HG03378 (cell line): ENCODE data around the gene PPP1R36.
"Not testable (repeated sequence)": the region's sequence is repeated elsewhere in the genome, so short reads cannot be mapped to it uniquely, and the experiment has no call there.

Experiments used
- ATAC-seq: cut with Tn5 transposase; IDR thresholded peaks from one replicate; pipeline ENCODE4 v1.9.1; 2021; ENCODE audit warnings: mild to moderate bottlenecking, moderate library complexity; ENCODE audit not compliant: unreplicated experiment

Gene PPP1R36

DNA sequence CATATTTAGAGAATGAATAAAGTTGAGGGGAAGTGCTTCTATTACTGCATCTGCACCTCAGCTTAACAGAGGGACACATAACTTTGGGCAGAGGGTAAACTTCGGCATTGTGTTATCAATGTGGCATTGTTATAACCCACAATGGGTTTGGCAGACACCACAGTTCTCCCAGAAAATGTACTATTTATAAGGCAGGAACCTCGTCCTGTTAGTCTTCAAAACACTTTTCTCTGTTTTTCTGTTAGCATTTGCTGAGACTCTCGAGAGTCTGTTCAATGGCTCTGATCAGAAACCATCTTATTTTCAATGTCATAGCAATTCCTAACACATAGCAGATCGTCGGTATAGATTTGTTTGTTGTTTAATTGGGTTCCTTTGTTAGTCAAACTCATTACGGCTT is 13.9 kb downstream of the PPP1R36 start:
- no peak for ATAC-seq

DNA sequence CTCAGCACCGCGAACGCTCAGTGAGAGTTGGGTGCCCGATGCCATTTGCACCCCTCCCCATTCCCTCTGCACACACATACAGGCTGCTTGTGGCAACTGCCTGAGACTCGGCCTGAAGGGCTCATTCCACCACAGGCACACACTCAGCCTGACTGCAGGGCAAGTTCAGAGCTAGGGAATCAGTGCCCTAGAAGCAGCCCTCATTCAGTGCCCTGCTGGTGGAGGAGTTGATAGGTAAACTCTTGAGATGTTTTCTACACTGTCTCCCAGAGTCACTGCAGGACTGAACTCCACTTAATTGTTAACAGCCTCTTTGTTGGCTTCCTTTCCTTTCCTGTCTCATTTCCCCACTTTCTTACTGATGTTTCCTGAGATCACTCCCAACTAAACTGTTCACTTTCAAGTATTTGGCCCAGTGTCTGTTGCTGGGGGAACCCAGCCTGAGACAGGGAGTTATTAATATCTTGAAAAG is 16.9 kb downstream of the PPP1R36 start:
- ATAC-seq, result no peak

DNA sequence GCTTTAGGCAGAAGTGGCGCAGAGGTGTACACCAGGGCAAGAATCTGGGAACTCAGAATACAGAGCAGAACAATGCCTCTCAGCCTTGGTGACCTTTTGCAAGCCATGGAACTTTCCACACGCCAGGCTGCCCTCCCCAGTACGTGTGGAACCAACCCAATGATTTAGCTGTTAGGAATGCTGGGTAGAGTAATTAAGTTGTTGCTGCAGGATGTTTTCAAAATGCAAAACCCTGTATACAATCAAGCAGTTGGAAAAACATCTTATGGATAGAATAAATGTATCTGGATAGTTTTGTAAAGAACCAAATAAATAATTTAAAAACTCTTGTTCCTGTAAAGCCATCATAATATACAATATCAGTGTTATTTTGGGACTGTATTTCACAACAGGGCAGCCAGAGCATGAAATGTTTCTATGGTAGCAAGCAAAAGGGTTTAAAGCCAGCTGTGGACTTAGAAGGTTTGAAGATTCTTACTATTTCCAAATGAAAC is 19.4 kb downstream of the PPP1R36 start:
- no peak for ATAC-seq

DNA sequence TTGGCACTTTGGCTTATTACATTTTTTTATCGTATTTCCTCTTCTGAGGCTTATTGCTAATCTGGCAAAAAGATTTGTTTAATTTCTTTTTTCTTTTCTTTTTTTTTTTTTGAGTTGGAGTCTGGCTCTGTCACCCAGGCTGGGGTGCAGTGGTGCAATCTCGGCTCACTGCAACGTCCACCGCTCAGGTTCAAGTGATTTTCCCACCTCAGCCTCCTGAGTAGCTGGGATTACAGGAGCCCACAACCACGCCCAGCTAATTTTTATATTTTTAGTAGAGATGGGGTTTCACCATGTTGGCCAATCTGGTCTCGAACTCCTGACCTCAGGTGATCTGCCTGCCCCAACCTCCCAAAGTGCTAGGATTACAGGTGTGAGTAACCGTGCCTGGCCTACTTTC is 19.9 kb downstream of the PPP1R36 start:
- not testable (repeated sequence) for ATAC-seq

DNA sequence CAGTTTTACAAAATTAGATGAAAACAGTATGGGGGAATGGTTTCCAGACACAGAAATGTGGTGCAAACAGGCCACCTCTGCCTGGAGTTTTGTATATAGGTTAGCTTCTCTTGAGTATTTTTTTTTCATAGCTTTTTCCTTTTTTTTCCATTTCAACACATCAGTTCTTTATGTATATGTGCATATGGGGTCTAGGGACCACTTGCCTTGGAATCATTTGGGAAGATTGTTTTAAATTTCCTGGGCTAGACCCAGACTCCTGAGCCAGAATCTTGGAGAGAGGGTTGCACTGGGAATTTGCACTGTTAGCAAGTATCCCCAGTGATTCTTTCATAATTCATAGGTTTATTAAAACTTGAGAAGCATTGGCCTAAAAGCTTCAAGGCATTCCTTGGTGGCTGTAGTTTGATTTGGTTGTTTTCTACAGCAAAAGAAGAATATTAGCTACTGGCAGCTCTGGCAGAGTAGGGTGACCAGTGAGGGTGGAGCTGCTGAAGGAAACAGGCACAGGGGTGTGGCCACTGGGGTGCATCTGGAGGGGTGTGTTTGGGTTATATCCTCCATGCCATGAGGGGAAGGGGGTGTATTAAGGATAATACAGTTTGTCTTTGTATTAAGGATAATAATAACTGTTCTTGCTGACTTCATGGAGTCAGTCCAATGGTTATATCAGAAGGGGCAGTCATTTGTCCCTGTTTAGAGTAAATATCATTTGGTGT is 22.8 kb downstream of the PPP1R36 start:
- no peak for ATAC-seq

DNA sequence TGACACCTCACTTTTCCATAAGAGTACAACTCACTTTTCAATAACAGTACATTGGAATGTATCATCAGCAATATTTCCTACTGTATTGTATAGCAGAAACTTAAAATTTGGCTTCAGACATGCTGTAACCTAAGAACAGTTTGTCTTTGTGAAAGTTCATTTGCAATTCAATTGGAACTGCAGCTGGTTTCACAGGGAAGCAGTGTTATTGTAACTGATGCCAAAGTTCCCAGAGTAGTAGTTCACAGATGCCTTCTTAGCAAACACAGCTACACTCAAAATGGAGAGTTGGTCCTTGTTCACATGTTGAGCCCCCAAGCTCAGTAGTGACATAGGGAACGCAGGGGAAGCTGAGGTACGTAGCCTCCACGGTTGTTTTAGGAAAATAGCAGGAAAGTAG is 23.3 kb downstream of the PPP1R36 start:
- ATAC-seq, result no peak

DNA sequence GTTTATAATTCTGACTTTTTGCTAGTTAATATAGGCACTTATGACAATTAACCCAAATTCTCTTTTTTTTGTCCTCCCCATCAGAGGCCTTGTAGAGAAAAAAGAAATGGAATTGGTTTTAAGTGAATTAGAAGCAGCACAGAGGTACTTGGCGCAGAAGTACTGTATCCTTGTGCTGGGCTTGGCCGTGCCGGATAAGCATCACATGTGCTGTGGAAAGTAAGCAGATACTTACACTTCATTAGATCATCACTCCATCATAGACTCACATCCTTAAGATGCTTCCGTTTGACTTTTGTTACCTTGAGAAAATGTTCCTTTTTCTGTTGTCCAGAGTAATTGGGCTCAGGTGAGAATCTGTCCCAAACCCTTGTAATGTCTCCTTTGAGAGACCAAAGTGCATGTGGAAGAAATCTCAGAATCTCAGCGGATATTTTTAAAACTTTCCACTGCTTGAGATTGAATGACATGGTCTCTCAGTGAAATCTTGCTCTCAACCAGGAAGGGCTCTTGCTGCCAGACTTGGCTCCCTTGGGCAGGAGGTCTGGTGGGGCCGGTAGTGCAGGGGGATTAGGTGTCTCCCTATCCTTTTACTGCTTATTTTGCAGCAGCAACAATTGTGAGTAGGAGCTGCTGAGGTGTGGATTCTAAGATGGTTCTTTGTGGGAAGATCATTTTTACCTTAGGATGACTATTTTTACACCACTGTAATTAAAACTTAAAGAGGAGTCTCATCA is 24.8 kb downstream of the PPP1R36 start:
- ATAC-seq, result no peak

DNA sequence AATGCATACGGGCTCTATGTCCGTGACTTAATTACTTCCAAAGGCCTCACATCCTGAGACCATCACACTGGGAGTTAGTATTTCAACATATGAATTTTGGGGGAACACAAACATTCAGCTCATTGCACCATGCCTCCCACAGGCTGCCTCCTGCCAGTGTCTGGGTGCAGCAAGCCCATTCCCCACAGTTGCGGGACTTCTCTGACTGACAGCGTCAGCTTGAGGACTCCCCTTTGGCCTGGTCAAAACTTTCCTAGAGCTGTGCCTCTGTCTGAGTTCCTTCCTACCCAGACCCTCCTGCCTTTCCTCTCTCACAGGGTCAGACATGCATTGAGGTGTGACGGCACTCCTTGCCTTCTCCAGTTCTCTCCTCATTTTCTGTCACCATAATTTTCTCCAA is 27.4 kb downstream of the PPP1R36 start:
- ATAC-seq, result no peak

DNA sequence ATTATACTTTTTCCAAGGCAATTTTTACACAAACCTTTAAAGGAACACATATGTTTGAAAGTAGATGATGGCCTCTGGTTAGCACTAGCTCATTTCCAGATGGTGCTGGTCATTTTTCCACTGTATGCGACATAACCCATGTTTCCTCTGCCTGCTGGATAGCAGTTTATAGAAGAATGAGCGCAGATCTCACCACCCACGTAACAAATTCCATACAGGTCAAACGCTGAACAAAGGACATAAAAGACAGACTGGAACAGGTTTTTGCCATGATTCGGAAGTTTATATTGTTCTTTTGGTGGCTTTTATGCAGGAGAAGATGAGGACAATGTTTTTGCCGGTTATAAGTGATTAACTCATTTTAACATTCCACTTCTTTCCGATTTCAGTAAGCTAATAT is 30.7 kb downstream of the PPP1R36 start:
- ATAC-seq, result no peak

DNA sequence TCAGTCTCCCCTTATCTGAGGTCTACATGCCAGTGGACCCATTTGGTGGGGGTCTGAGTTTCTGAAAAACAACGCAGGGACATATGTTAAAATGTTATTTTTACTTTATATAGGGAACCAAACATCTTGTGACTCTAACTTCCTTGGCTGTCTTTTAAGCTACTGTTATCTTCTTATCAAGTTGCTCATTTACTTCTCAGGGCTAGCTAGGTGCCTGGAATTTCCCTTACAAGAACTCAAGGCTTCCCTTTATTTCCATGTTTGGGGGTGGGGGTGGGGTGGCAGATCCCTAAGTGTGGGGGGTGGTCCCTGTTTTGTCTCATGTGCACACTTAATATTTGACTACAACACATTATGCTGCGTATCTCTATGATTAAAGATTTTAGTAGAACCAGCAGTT is 31.6 kb downstream of the PPP1R36 start:
- no peak for ATAC-seq

DNA sequence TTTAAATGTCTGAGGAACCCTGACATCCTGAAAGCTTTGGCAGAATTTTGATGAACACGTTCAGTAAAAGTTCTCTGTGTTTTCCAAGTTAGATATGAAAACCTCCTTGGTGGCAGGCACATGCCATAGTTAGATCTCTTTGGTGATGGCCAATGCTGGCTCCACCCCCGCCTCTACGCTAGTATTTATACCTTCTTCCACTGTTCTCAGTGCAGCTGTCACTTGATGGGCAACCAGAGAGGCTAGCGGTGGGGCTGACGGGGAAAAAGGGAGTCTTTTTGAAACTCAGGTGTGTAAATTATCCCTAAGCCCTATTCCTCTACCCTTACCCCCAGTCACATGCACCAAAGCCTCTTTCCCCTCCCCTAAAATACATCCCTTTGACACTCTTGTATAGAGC is 32.1 kb downstream of the PPP1R36 start:
- no peak for ATAC-seq

DNA sequence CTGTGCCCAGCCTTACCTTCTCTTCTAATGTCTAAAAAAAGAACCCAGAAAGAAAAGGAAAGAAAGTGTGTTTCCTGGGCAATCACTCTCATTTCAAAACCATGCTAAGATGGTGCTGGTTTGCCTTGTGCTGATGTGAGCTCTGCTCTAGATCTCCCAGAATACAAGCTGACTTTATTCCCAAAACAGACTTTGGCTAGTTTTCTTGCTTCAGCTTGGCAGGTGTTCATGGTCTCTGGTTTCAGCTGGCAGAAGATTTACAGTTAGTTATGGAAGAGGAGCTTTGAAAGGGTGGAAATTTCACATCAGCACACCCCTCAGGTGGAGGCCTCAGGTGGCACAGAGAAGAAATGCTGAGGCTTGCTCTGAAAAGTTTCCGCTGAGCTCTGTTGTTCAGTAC is 34.4 kb downstream of the PPP1R36 start:
- no peak for ATAC-seq

DNA sequence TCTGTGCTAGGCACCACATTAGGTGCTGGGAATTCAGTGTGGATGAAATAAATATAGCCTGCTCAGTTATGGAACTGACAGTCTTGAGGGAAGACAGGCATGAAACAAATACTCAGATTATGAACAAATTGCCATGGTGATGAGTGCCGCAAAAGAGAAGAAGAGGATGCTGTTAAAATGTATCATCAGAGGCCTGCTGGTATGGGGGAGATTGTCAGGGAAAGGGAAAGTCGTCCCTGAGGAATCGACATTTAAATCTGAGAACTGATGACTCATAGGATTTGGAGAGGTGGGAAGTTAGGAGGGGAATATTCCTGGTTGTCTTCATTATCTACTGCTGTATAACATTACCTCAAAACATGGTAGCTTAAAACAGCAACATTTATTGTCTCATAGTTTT is 42.0 kb downstream of the PPP1R36 start:
- no peak for ATAC-seq

DNA sequence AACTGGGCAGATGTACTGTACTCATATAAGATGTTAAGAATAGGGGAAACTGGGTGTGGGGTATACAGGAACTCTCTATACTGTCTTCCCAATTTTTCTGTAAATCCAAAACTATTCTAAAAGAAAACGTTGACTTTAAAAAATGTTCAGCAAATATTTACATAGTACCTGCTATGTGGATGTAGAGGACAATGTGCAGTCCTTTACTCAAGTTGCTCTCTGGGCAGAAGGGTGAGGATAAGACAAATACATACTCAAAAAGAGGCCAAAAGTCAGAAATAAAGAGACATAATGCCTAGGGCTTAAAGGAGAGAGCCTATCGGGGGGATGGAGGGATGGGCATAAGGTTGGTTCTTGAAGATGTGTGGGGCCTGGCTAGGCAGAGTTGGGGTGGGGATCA is 44.7 kb downstream of the PPP1R36 start:
- no peak for ATAC-seq

DNA sequence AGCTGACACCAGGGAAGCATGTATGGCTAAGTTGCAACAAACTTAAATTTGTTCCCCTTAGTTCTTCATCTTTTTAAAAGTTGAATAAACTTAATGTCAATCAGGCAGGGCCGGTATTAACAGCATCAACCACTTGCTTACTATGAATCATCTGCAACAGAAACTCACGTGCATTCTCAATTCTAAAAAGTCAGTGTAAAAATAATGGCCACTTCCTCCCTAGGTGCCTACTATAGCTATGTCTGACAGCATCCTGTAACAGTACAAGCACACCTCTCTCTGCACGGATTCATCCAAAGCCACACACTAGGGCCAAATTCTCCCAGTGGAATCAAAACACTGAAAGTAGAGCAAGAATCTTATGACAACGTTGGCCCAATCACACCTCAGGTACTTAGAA is 48.6 kb downstream of the PPP1R36 start:
- ATAC-seq, result no peak

DNA sequence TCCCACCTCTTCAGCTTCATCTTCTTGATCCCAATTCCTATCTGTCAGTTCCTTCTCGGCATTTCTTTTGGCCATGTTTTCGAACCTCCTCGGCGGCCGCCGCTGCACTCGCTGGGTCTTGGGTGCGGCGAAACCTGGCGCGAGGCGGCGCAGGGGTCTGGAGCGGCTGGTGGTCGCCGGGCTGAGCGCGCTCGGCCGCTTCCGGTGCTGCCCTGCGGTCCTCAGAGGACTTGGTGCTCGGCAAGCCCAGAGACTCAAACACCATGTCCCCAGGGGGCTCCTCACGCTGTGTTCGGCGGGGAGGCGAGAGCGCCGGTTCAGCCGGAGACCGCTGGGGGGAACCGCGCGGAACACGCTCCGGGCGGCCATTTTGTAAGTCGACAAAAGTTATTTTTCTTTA is 51.8 kb downstream of the PPP1R36 start:
- ATAC-seq, result no peak

DNA sequence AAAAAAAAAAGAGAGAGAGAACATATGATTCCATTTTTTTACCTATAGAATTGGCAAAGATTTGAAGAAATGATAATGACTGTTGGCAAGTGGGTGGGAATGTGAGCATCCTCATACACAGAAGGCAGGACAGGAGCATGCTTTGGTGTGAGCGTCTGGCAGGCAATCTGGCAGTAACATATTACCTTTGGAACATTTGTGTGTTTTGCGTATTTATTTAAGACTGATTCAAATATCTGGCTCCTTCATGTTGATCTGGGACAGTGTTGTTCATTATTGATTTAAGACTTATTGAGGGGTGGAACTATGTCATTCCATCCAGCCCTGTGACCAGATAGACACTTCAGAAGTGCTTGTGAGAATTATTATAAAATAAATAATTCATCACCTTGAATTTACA is 53.1 kb downstream of the PPP1R36 start:
- no peak for ATAC-seq

DNA sequence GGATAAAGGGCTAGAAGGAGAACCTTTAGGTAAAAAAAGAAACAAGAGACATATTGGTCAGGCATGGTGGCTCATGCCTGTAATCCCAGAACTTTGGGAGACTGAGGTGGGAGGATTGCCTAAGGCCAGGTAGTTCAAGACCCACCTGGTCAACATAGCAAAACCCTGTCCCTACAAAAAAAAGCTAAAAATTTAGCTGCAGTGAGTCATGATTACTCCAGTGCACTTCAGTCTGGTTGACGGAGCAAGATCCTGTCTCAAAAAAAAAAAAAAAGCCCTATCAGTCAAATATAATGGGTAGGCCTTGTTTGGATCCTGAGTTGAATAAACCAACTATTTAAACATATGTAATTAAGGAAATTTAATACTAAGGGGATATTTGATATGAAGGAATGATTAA is 54.2 kb downstream of the PPP1R36 start:
- ATAC-seq, result no peak

DNA sequence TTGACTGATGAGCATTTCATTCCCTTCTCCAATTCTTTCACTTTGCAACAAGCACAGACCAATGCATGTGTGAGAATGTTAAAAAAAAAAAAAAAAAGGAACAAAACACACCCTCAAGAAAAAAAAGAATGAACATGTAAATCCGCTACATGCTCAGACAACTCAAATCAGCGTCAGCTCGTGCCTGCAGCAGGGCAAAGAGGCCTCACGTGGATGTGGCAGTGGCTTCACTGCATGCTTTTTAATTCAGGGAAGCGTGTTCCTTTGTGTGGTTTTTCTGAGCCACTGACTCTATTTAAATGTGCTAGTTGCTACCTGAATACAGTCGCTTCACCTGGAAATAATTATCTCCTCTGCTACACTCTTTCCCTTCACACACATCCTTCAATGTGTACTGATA is 55.1 kb downstream of the PPP1R36 start:
- ATAC-seq, result no peak

DNA sequence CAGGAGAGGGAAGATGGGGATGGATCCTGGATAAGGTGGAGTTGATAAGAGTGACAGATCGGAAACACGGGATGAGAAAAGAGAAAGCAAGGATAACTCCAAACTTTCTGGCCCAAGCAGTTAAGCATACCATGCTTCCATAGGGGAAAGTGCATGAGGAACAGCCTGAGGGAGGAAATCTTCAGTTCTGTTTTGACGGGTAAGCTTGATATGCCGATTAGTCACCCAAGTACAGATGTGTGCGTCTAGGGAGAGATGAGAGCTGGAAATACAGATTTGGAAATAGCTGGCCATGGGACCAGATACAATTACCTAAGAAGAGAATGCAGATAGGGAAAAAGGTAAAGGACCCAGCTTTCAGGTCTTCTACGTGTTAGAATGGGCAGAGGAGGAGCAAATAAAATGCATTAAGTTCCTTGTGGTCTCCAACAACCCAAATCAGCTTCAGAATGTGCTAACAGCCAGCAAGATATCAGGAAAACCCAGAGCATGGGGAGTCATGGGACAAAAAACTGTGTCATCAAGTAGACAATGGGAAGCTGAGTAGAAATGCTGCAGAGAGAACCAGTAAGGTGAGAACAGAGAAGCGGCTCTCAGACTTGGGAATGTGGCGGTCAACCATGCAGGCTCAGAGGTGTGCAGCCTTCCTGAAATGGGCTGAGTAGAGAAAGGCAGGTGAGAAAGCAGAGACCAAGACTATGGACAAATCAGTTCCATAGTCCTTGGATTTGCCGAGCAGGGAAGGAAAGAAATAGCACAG is 56.3 kb downstream of the PPP1R36 start:
- ATAC-seq, result no peak

DNA sequence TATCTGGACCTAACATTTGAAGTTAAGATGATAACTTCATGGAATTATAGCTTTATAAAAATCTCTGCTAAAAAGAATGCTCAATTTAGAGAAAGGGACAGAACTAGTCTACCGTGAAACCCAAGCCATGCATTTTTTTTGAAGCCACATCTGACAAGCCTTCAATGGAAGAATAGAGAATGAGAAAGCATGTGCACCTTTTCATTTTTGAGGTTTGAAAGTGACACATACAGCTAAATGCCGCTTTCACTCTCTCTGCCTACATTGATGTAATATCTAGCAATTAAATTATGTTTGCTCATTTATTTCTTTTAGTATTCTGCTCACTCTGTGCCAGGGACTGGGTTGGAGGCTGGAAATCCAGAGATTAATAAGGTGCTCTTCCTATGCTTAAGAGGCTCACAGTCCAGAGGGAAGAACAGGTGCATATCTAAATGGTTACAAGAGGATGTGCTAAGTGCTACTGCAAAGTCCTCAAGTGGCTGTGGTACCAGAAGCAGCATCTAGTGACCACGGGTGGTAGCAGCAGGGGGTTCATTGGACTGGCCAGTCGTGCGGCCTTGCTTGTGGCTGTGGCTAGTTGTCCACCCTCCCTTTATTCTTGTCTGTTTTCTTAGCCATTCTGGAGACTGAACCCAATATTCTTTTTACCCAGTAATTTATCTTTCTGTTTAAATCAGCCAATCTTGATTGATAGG is 60.4 kb downstream of the PPP1R36 start:
- no peak for ATAC-seq
